SK-N-MC (cell line): ENCODE data around the gene TAF1B.

Experiments
- DNase-seq: peaks from one replicate; pipeline ENCODE4 v3.0.0-alpha.2; 2011; ENCODE audit warnings: low read depth, low spot score
- H3K27ac ChIP-seq: fragments of 200-600 bp; sonication (generic); 2 replicates; pipeline ENCODE4 v1.5.1; 2016; ENCODE audit warnings: mixed run types
- H3K36me3 ChIP-seq: fragments of 200-600 bp; sonication (generic); 2 replicates; pipeline ENCODE4 v1.6.1; 2017; ENCODE audit warnings: antibody characterized with exemption, low read length, mixed read lengths; ENCODE audit not compliant: insufficient read depth
- H3K4me3 ChIP-seq: fragments of 200-600 bp; sonication (generic); 2 replicates; pipeline ENCODE4 v1.5.1; 2016
- H3K9ac ChIP-seq: fragments of 200-600 bp; sonication (generic); 2 replicates; pipeline ENCODE4 v1.8.0; 2017; ENCODE audit warnings: mixed run types, mixed read lengths; ENCODE audit not compliant: insufficient read length
- H3K9me3 ChIP-seq: fragments of 200-600 bp; sonication (generic); 2 replicates; pipeline ENCODE4 v1.6.1; 2017; ENCODE audit warnings: low read depth, mild to moderate bottlenecking, antibody characterized with exemption, low read length, moderate library complexity, mixed read lengths
- EZH2 ChIP-seq: fragments of 200-600 bp; sonication (generic); IDR thresholded peaks from one replicate; pipeline ENCODE4 v1.6.1; 2017; ENCODE audit warnings: antibody characterized with exemption
- FOXP2 ChIP-seq: optimal IDR thresholded peaks from 2 replicates; pipeline ENCODE3; 2011; ENCODE audit warnings: mild to moderate bottlenecking, moderate library complexity; ENCODE audit not compliant: insufficient read depth; ENCODE audit errors: extremely low read length, control extremely low read depth
- POLR2AphosphoS5 ChIP-seq: IDR thresholded peaks from 2 replicates; pipeline ENCODE4 v1.6.1; 2012; ENCODE audit warnings: mild to moderate bottlenecking, low read depth, low read length, borderline replicate concordance

The TAF1B gene

GRCh38 chr2:9972621-9973479 lies 129.6 kb downstream of the TAF1B start:
- Histone ChIP-seq H3K27ac (no peak overlapping the region), H3K36me3 (no peaks in the 10 kb centered on the region), H3K4me3 (no peak overlapping the region), H3K9ac (no peak overlapping the region), H3K9me3 (no peaks in the 10 kb centered on the region)
- TF ChIP-seq FOXP2: no peak
- TF ChIP-seq EZH2: no peak
- TF ChIP-seq POLR2AphosphoS5: no peak
- no peak for DNase-seq

GRCh38 chr2:9973690-9974089 lies 130.4 kb downstream of the TAF1B start:
- Histone ChIP-seq H3K27ac (no peak overlapping the region), H3K9me3 (no peaks in the 10 kb centered on the region), H3K9ac (no peak overlapping the region)

GRCh38 chr2:9974343-9974742 lies 131.1 kb downstream of the TAF1B start:
- Histone ChIP-seq H3K4me3 (no peak overlapping the region), H3K36me3 (no peaks in the 10 kb centered on the region), H3K9me3 (no peaks in the 10 kb centered on the region), H3K27ac (no peak overlapping the region), H3K9ac (no peak overlapping the region)
- no peak for TF ChIP-seq POLR2AphosphoS5
- TF ChIP-seq EZH2: no peak
- TF ChIP-seq FOXP2: no peak
- DNase-seq: no peak

More at GRCh38 chr2:9973690-9974089, 130.4 kb downstream of the TAF1B start:
- TF ChIP-seq FOXP2: no peak
- no peak for TF ChIP-seq EZH2
- no peak for TF ChIP-seq POLR2AphosphoS5
- no peaks in the 10 kb centered on the region for H3K36me3 ChIP-seq
- DNase-seq: no peak
- H3K4me3 ChIP-seq: no peak overlapping the region

GRCh38 chr2:9975328-9975727 lies 132.1 kb downstream of the TAF1B start:
- no peaks in the 10 kb centered on the region for H3K9me3 ChIP-seq
- no peak overlapping the region for H3K27ac ChIP-seq
- H3K9ac ChIP-seq: no peak overlapping the region
- TF ChIP-seq POLR2AphosphoS5 (no peak), EZH2 (no peak), FOXP2 (no peak)
- DNase-seq: no peak
- no peak overlapping the region for H3K4me3 ChIP-seq
- H3K36me3 ChIP-seq: no peaks in the 10 kb centered on the region

GRCh38 chr2:9975805-9976447 lies 132.7 kb downstream of the TAF1B start:
- Histone ChIP-seq H3K4me3 (no peak overlapping the region), H3K9me3 (no peaks in the 10 kb centered on the region), H3K9ac (no peak overlapping the region), H3K36me3 (no peaks in the 10 kb centered on the region), H3K27ac (no peak overlapping the region)
- TF ChIP-seq EZH2 (no peak), FOXP2 (no peak), POLR2AphosphoS5 (no peak)
- DNase-seq: no peak

GRCh38 chr2:9979977-9980376 lies 136.7 kb downstream of the TAF1B start:
- no peak overlapping the region for H3K27ac ChIP-seq
- no peak for DNase-seq
- H3K36me3 ChIP-seq: no peaks in the 10 kb centered on the region
- H3K9ac ChIP-seq: no peak overlapping the region
- no peak overlapping the region for H3K4me3 ChIP-seq
- TF ChIP-seq POLR2AphosphoS5 (no peak), FOXP2 (no peak), EZH2 (no peak)
- no peaks in the 10 kb centered on the region for H3K9me3 ChIP-seq

- Histone ChIP-seq H3K9me3 (no peaks in the 10 kb centered on the region), H3K27ac (no peak overlapping the region), H3K9ac (no peak overlapping the region), H3K36me3 (no peaks in the 10 kb centered on the region), H3K4me3 (no peak overlapping the region)
- no peak for TF ChIP-seq EZH2
- TF ChIP-seq POLR2AphosphoS5: no peak
- TF ChIP-seq FOXP2: no peak
- no peak for DNase-seq
Measured at GRCh38 chr2:9980520-9980919, 137.2 kb downstream of the TAF1B start.

- Histone ChIP-seq H3K9me3 (no peaks in the 10 kb centered on the region), H3K27ac (no peak overlapping the region), H3K9ac (no peak overlapping the region), H3K4me3 (no peak overlapping the region), H3K36me3 (no peaks in the 10 kb centered on the region)
- TF ChIP-seq EZH2 (no peak), POLR2AphosphoS5 (no peak), FOXP2 (no peak)
- no peak for DNase-seq
Measured at GRCh38 chr2:9981655-9982054, 138.4 kb downstream of the TAF1B start.
